KBM-7 (cell line): ENCODE data around the gene GRK5.

ENCODE experiments used
- DNase-seq: peaks from one replicate; pipeline ENCODE4 v3.0.0-alpha.2; 2015
- in situ Hi-C: fragments of 300-500 bp; cut with MboI; formaldehyde crosslinking; loops from 2 replicates; pipeline ENCODE4 v1.14.3; 2020; ENCODE audit warnings: low sequenced_read_pairs, low pct_unique_long_range_greater_than_20kb, mixed read lengths

GRK5 gene

GRCh38 chr10:119377958-119378736 is 170.8 kb downstream of the GRK5 start:
- no peak for DNase-seq
- in situ Hi-C loops: no loop called here

- no peak for DNase-seq
- in situ Hi-C loops: no loop called here
Observed at GRCh38 chr10:119378737-119379067, 171.3 kb downstream of the GRK5 start.

GRCh38 chr10:119379466-119380071 is 172.2 kb downstream of the GRK5 start:
- in situ Hi-C loops: no loop called here
- DNase-seq: no peak

GRCh38 chr10:119383174-119383856 is 175.9 kb downstream of the GRK5 start:
- peak; percentile 28 for DNase-seq
- in situ Hi-C loops: no loop called here

GRCh38 chr10:119384127-119384526 is 176.8 kb downstream of the GRK5 start:
- in situ Hi-C loops: no loop called here

GRCh38 chr10:119386666-119387065 is 179.3 kb downstream of the GRK5 start:
- DNase-seq: no peak
- in situ Hi-C loops: no loop called here

More at GRCh38 chr10:119384127-119384526, 176.8 kb downstream of the GRK5 start:
- no peak for DNase-seq

- DNase-seq: no peak
- in situ Hi-C loops: no loop called here
Observed at GRCh38 chr10:119388849-119389345, 181.5 kb downstream of the GRK5 start.

- in situ Hi-C loops: no loop called here
- DNase-seq: no peak
Observed at GRCh38 chr10:119391440-119392251, 184.3 kb downstream of the GRK5 start.

- in situ Hi-C loops: no loop called here
- DNase-seq: no peak
Observed at GRCh38 chr10:119393019-119393418, 185.6 kb downstream of the GRK5 start.

- DNase-seq: no peak
Observed at GRCh38 chr10:119393421-119393820, 186.1 kb downstream of the GRK5 start.

GRCh38 chr10:119393845-119394244 is 186.5 kb downstream of the GRK5 start:
- no peak for DNase-seq
- in situ Hi-C loops: no loop called here

More at GRCh38 chr10:119393421-119393820, 186.1 kb downstream of the GRK5 start:
- in situ Hi-C loops: no loop called here

- in situ Hi-C loops: no loop called here
- peak; percentile 5 for DNase-seq
Observed at GRCh38 chr10:119394657-119395279, 187.4 kb downstream of the GRK5 start.

GRCh38 chr10:119395280-119396007 is 188.1 kb downstream of the GRK5 start:
- in situ Hi-C loops: no loop called here
- DNase-seq: peak; percentile 69

- DNase-seq: no peak
- in situ Hi-C loops: no loop called here
Observed at GRCh38 chr10:119396008-119396708, 188.8 kb downstream of the GRK5 start.

- in situ Hi-C loops: no loop called here
- no peak for DNase-seq
Observed at GRCh38 chr10:119396709-119397071, 189.3 kb downstream of the GRK5 start.

GRCh38 chr10:119397416-119397815 is 190.0 kb downstream of the GRK5 start:
- in situ Hi-C loops: no loop called here
- DNase-seq: no peak

- DNase-seq: no peak
- in situ Hi-C loops: no loop called here
Observed at GRCh38 chr10:119398996-119399395, 191.6 kb downstream of the GRK5 start.

- no peak for DNase-seq
- in situ Hi-C loops: no loop called here
Observed at GRCh38 chr10:119399466-119399865, 192.1 kb downstream of the GRK5 start.
